Mononuclear cell (primary cell): ENCODE data around the gene SEZ6L2. TPM values are rescaled to one million over a fixed set of nuclear protein-coding genes. Genes with fewer than 3 reads are reported as not detected.
"Not testable (repeated sequence)": the region's sequence is repeated elsewhere in the genome, so short reads cannot be mapped to it uniquely, and the experiment has no call there.

Source experiments
- H3K27me3 ChIP-seq: 2 replicates; pipeline ENCODE4 v1.6.0; 2011; ENCODE audit warnings: low read length, control low read depth; ENCODE audit not compliant: insufficient read depth
- H3K4me1 ChIP-seq: 2 replicates; pipeline ENCODE4 v1.5.1; 2011; ENCODE audit warnings: mild to moderate bottlenecking, low read length, control low read depth; ENCODE audit not compliant: insufficient read depth
- H3K4me3 ChIP-seq: 2 replicates; pipeline ENCODE4 v1.5.1; 2011; ENCODE audit warnings: mild to moderate bottlenecking, low read length, moderate library complexity
- H3K9me3 ChIP-seq: 2 replicates; pipeline ENCODE4 v1.5.1; 2011; ENCODE audit warnings: low read depth, mild to moderate bottlenecking, control low read depth, low read length
- total RNA-seq: library from RNA; depleted of rRNA; stranded (reverse); fragments of >200 nt; gene quantifications from one replicate; pipeline ENCODE4 v1.2.3, GENCODE V29; 2012

The SEZ6L2 gene
- total RNA-seq, 1 donor = under 0.01 TPM

GRCh38 chr16:29877266-29877961 is 21.9 kb downstream of the SEZ6L2 start:
- Histone ChIP-seq H3K4me3 (no peak overlapping the region), H3K4me1 (peaks cover 13% of the 10 kb centered on the region), H3K27me3 (peaks cover 18% of the 10 kb centered on the region), H3K9me3 (no peaks in the 10 kb centered on the region)

GRCh38 chr16:29876594-29877249 is 22.6 kb downstream of the SEZ6L2 start:
- Histone ChIP-seq H3K4me1 (peaks cover 13% of the 10 kb centered on the region), H3K9me3 (no peaks in the 10 kb centered on the region), H3K4me3 (no peak overlapping the region), H3K27me3 (peaks cover 18% of the 10 kb centered on the region)

GRCh38 chr16:29876217-29876593 is 23.1 kb downstream of the SEZ6L2 start:
- Histone ChIP-seq H3K9me3 (no peaks in the 10 kb centered on the region), H3K4me3 (no peak overlapping the region), H3K4me1 (peaks cover 13% of the 10 kb centered on the region), H3K27me3 (peaks cover 18% of the 10 kb centered on the region)

GRCh38 chr16:29875206-29875605 is 24.1 kb downstream of the SEZ6L2 start:
- Histone ChIP-seq H3K4me1 (peaks cover 13% of the 10 kb centered on the region), H3K4me3 (no peak overlapping the region), H3K27me3 (peaks cover 18% of the 10 kb centered on the region)

GRCh38 chr16:29873319-29873718 is 26.0 kb downstream of the SEZ6L2 start:
- peaks cover 13% of the 10 kb centered on the region for H3K4me1 ChIP-seq
- no peak overlapping the region for H3K4me3 ChIP-seq
- H3K9me3 ChIP-seq = no peaks in the 10 kb centered on the region
- peaks cover 18% of the 10 kb centered on the region for H3K27me3 ChIP-seq

More at GRCh38 chr16:29875206-29875605, 24.1 kb downstream of the SEZ6L2 start:
- H3K9me3 ChIP-seq = no peaks in the 10 kb centered on the region

- Histone ChIP-seq H3K4me1 (peaks cover 8% of the 10 kb centered on the region), H3K4me3 (no peak overlapping the region), H3K9me3 (no peaks in the 10 kb centered on the region), H3K27me3 (peaks cover 11% of the 10 kb centered on the region)
Observed at GRCh38 chr16:29871822-29872546, 27.4 kb downstream of the SEZ6L2 start.

GRCh38 chr16:29869067-29869466 is 30.3 kb downstream of the SEZ6L2 start:
- not testable (repeated sequence) for H3K4me1 ChIP-seq, H3K9me3 ChIP-seq, H3K4me3 ChIP-seq, H3K27me3 ChIP-seq

- Histone ChIP-seq H3K4me3 (no peak overlapping the region), H3K4me1 (peaks cover 4% of the 10 kb centered on the region), H3K27me3 (no peaks in the 10 kb centered on the region), H3K9me3 (no peaks in the 10 kb centered on the region)
Observed at GRCh38 chr16:29868396-29869009, 30.8 kb downstream of the SEZ6L2 start.

GRCh38 chr16:29864205-29864604 is 35.1 kb downstream of the SEZ6L2 start:
- no peaks in the 10 kb centered on the region for H3K9me3 ChIP-seq
- no peaks in the 10 kb centered on the region for H3K27me3 ChIP-seq
- H3K4me3 ChIP-seq = no peak overlapping the region
- peaks cover 29% of the 10 kb centered on the region for H3K4me1 ChIP-seq

- Histone ChIP-seq H3K27me3 (no peaks in the 10 kb centered on the region), H3K9me3 (no peaks in the 10 kb centered on the region), H3K4me3 (no peak overlapping the region), H3K4me1 (peaks cover 29% of the 10 kb centered on the region)
Observed at GRCh38 chr16:29863669-29863984, 35.7 kb downstream of the SEZ6L2 start.

GRCh38 chr16:29862884-29863668 is 36.3 kb downstream of the SEZ6L2 start, which contains the start of gene CDIPT:
Gene CDIPT (minus strand): TSS chr16:29863226. CDS start chr16:29862857, 369 bp downstream.
- no peaks in the 10 kb centered on the region for H3K27me3 ChIP-seq
- peaks cover 29% of the 10 kb centered on the region for H3K4me1 ChIP-seq
- peak within 1 kb of the TSS; percentile 90 for H3K4me3 ChIP-seq
- no peaks in the 10 kb centered on the region for H3K9me3 ChIP-seq

- Histone ChIP-seq H3K9me3 (no peaks in the 10 kb centered on the region), H3K4me1 (peaks cover 29% of the 10 kb centered on the region), H3K4me3 (peak overlapping the region; percentile 90), H3K27me3 (no peaks in the 10 kb centered on the region)
Observed at GRCh38 chr16:29862383-29862883, 36.9 kb downstream of the SEZ6L2 start.

GRCh38 chr16:29860218-29860617 is 39.1 kb downstream of the SEZ6L2 start:
- Histone ChIP-seq H3K4me1 (peaks cover 29% of the 10 kb centered on the region), H3K27me3 (no peaks in the 10 kb centered on the region), H3K9me3 (no peaks in the 10 kb centered on the region), H3K4me3 (no peak overlapping the region)

GRCh38 chr16:29858974-29859373 is 40.4 kb downstream of the SEZ6L2 start:
- no peaks in the 10 kb centered on the region for H3K27me3 ChIP-seq
- H3K9me3 ChIP-seq = no peaks in the 10 kb centered on the region
- H3K4me3 ChIP-seq = no peak overlapping the region
- H3K4me1 ChIP-seq = peaks cover 29% of the 10 kb centered on the region
